ENCODE measurements around the gene CABLES1.

DNA sequence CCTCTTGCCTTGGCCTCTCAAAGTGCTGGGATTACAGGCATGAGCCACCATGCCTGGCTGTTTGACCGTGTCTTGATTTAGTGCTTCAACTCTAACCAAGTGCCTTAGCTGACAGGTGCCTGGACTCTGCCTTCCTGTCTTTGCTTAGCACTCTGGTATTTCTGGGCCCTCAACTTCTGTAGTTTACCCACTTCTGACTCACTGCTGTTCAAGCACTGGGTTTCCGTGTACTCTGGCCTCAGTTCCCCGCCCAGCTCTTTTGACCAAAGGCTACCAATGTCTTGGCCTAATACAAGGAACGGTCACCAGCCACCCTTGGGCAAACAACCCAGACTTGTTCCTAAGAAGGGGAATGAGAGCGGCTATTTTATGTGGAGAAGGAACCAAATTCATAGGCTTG, 35.7 kb upstream of the CABLES1 start:
- TF ChIP-seq, protein P1, sequence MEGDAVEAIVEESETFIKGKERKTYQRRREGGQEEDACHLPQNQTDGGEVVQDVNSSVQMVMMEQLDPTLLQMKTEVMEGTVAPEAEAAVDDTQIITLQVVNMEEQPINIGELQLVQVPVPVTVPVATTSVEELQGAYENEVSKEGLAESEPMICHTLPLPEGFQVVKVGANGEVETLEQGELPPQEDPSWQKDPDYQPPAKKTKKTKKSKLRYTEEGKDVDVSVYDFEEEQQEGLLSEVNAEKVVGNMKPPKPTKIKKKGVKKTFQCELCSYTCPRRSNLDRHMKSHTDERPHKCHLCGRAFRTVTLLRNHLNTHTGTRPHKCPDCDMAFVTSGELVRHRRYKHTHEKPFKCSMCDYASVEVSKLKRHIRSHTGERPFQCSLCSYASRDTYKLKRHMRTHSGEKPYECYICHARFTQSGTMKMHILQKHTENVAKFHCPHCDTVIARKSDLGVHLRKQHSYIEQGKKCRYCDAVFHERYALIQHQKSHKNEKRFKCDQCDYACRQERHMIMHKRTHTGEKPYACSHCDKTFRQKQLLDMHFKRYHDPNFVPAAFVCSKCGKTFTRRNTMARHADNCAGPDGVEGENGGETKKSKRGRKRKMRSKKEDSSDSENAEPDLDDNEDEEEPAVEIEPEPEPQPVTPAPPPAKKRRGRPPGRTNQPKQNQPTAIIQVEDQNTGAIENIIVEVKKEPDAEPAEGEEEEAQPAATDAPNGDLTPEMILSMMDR (optimal IDR thresholded peaks at IDR 0.05 in 1 of 3, IDR thresholded peaks at IDR 0.05 in 1 of 3, conservative IDR thresholded peaks at IDR 0.05 in 1 of 3; ENCODE audit: extremely low read depth in 1 of 3, insufficient read depth in 2 of 3, low read length in 3 of 3) = no peak
- TF ChIP-seq EZH2 (IDR thresholded peaks at IDR 0.05; ENCODE audit: low read length) = no peak

All from keratinocyte (primary cell).